IPS-NIHi7 (cell line): ENCODE results near the gene SMAD3.

Source experiments
- DNase-seq: peaks from one replicate; pipeline ENCODE4 v3.0.0; 2012; ENCODE audit warnings: mixed read lengths; ENCODE audit errors: extremely low spot score

Gene SMAD3

GRCh38 chr15:67125589-67126502 lies 60.4 kb downstream of the SMAD3 start:
- DNase-seq, result no peak

GRCh38 chr15:67126551-67127330 lies 61.3 kb downstream of the SMAD3 start:
- DNase-seq, result no peak

GRCh38 chr15:67127331-67127664 lies 61.9 kb downstream of the SMAD3 start:
- DNase-seq, result no peak

- no peak for DNase-seq
Measured at GRCh38 chr15:67127965-67128364, 62.6 kb downstream of the SMAD3 start.

GRCh38 chr15:67130166-67130565 lies 64.8 kb downstream of the SMAD3 start:
- DNase-seq, result no peak

GRCh38 chr15:67130673-67131601 lies 65.5 kb downstream of the SMAD3 start:
- no peak for DNase-seq

GRCh38 chr15:67132276-67132675 lies 66.9 kb downstream of the SMAD3 start:
- DNase-seq, result no peak

- DNase-seq, result no peak
Measured at GRCh38 chr15:67133026-67133425, 67.6 kb downstream of the SMAD3 start.

GRCh38 chr15:67133738-67134066 lies 68.3 kb downstream of the SMAD3 start:
- no peak for DNase-seq

- DNase-seq, result no peak
Measured at GRCh38 chr15:67134067-67134838, 68.9 kb downstream of the SMAD3 start.

GRCh38 chr15:67134871-67135492 lies 69.6 kb downstream of the SMAD3 start:
- DNase-seq, result no peak

GRCh38 chr15:67135494-67135893 lies 70.1 kb downstream of the SMAD3 start:
- no peak for DNase-seq

GRCh38 chr15:67136802-67137201 lies 71.4 kb downstream of the SMAD3 start:
- DNase-seq, result no peak

- DNase-seq, result no peak
Measured at GRCh38 chr15:67137319-67137718, 71.9 kb downstream of the SMAD3 start.

GRCh38 chr15:67137951-67138848 lies 72.8 kb downstream of the SMAD3 start:
- no peak for DNase-seq

GRCh38 chr15:67138891-67139855 lies 73.8 kb downstream of the SMAD3 start:
- no peak for DNase-seq

- DNase-seq, result no peak
Measured at GRCh38 chr15:67140078-67140833, 74.9 kb downstream of the SMAD3 start.
